Left lung (tissue), 10 donors: ENCODE results near the gene POLR2J3. TPM values are rescaled to one million over a fixed set of nuclear protein-coding genes. Genes with fewer than 3 reads are reported as not detected.
"Not testable (repeated sequence)": the region's sequence is repeated elsewhere in the genome, so short reads cannot be mapped to it uniquely, and the experiment has no call there.

Experiments used
- ATAC-seq: fragments of 200-7000 bp; cut with Tn5 transposase; one replicate; pipeline ENCODE4 v1.9.1; 2020; ENCODE audit warnings: moderate library complexity
- DNase-seq, 4 donors: peaks; one replicate each; pipeline ENCODE4 v3.0.0-alpha.2; 2013 to 2020
- H3K27ac ChIP-seq, 2 donors: fragments of 200-600 bp; sonication (generic) in 1 of 2; one replicate each; pipeline versions ENCODE4 v1.5.0 to v1.8.0; 2020 to 2021
- H3K27me3 ChIP-seq, 2 donors: fragments of 200-600 bp; sonication (generic) in 1 of 2; one replicate each; pipeline versions ENCODE4 v1.5.0 to v1.8.0; 2020 to 2021
- H3K36me3 ChIP-seq, 2 donors: fragments of 200-600 bp; sonication (generic) in 1 of 2; one replicate each; pipeline versions ENCODE4 v1.5.0 to v1.8.0; 2020 to 2021
- H3K4me1 ChIP-seq, 2 donors: fragments of 200-600 bp; one replicate each; pipeline ENCODE4 v1.8.0; 2021
- H3K4me3 ChIP-seq, 2 donors: fragments of 200-600 bp; sonication (generic) in 1 of 2; one replicate each; pipeline versions ENCODE4 v1.5.0 to v1.8.0; 2020 to 2021; ENCODE audit warnings: mild to moderate bottlenecking in 1 of 2
- H3K9me3 ChIP-seq, 2 donors: fragments of 200-600 bp; sonication (generic) in 1 of 2; one replicate each; pipeline versions ENCODE4 v1.5.0 to v1.8.0; 2020 to 2021
- intact Hi-C, 2 donors: fragments of 100-400 bp; cut with DNase I; formaldehyde crosslinking; loops; one replicate each; pipeline versions ENCODE4 v1.11.2 to v1.14.2; 2022
- polyA plus RNA-seq, 6 donors: library from polyadenylated mRNA; unstranded; fragments of 120-200 nt; gene quantifications; one replicate each; pipeline ENCODE4 v1.2.1, GENCODE V29; 2013; ENCODE audit not compliant: insufficient read length in 6 of 6
- total RNA-seq, 2 donors: library from RNA; stranded (reverse); fragmentation: NEBNext Ultra II Directional; extraction: Animal tissue kit (Norgen Biotek cat#: 25700); gene quantifications; one replicate each; pipeline ENCODE4 v1.2.1, GENCODE V29; 2021
- donor health status: DM: no; HTN: yes; CAD: no.
- donor health status: DM: no; HTN: no; CAD: no.

Gene POLR2J3
- total and polyA plus RNA-seq, 8 donors = 21.6 to 108 (median 81.5) TPM

GRCh38 chr7:102578486-102578885 is 6.1 kb upstream of the POLR2J3 start:
- not testable (repeated sequence) for H3K4me1 ChIP-seq

GRCh38 chr7:102577315-102578240 is 5.2 kb upstream of the POLR2J3 start:
- intact Hi-C loops, H3K4me1 ChIP-seq, H3K9me3 ChIP-seq, H3K4me3 ChIP-seq, ATAC-seq, H3K27me3 ChIP-seq, H3K27ac ChIP-seq, H3K36me3 ChIP-seq: not testable (repeated sequence)
- DNase-seq = peak in 1 of 4 donors; percentile 13

More at GRCh38 chr7:102578486-102578885, 6.1 kb upstream of the POLR2J3 start:
- peak in 1 of 4 donors; percentile 41 for DNase-seq
- ATAC-seq, H3K27ac ChIP-seq, intact Hi-C loops, H3K27me3 ChIP-seq, H3K4me3 ChIP-seq, H3K36me3 ChIP-seq, H3K9me3 ChIP-seq: not testable (repeated sequence)

DNA sequence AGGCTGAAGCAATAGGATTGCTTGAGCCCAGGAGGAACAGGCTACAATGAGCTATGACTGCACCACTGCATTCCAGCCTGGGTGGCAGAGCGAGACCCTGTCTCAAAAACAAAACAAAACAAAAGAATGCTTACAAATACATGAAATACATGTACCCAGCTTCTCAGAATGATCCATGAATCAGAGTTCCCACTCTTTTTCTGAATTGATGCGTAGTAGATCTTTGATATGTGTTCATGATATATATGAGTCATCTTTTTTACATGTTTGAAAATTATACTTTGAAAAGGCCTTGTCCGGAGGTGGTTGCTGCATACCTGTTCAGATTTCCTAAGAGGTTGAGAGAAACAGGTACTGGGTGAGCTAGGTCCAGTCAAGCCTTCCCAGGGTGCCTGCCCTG is 4.0 kb upstream of the POLR2J3 start:
- H3K4me1 ChIP-seq, intact Hi-C loops, ATAC-seq, DNase-seq, H3K4me3 ChIP-seq, H3K9me3 ChIP-seq, H3K27ac ChIP-seq, H3K27me3 ChIP-seq, H3K36me3 ChIP-seq: not testable (repeated sequence)

DNA sequence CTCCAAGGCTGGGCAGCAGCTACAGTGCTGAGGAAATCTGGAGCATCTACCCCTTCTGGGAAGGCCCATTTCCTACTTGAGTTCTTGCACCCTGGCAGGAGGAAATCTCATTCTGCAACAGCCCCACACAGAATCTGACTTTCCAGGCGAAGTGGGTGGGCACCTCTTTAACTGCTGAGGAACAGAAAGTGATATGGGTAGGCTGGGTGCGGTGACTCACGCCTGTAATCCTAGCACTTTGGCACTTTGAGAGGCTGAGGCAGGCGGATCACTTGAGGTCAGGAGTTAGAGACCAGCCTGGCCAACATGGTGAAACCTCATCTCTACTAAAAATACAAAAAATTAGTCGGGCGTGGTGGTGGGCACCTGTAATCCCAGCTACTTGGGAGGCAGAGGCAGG is 2.2 kb upstream of the POLR2J3 start:
- DNase-seq, H3K4me1 ChIP-seq, ATAC-seq, intact Hi-C loops, H3K4me3 ChIP-seq, H3K9me3 ChIP-seq, H3K27me3 ChIP-seq, H3K27ac ChIP-seq, H3K36me3 ChIP-seq: not testable (repeated sequence)

DNA sequence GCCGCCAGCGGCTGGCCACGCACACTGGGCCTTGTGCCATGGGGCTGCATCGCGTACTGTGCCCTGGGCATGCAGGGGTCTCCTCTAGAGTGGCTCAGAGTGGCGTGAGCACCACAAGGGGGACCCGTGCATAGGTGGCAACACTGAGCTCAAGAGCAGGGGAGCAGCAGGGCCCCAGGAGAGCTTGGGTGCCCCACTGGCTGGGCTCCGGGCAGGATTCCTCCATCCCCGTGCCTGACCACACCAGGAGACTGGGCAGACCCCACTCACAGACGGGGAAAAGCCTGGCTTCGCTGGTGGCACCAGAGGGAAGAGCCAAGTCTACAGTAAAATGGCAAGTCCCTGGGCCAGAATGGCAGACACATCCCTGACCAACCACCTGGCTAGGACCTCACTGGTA is 3.8 kb downstream of the POLR2J3 start:
- H3K4me3 ChIP-seq, H3K4me1 ChIP-seq, ATAC-seq, H3K9me3 ChIP-seq, H3K27me3 ChIP-seq, H3K27ac ChIP-seq, H3K36me3 ChIP-seq, intact Hi-C loops: not testable (repeated sequence)
- peak in 1 of 4 donors; percentile 67 for DNase-seq

- H3K27ac ChIP-seq, ATAC-seq, H3K27me3 ChIP-seq, H3K4me3 ChIP-seq, DNase-seq, intact Hi-C loops, H3K36me3 ChIP-seq, H3K4me1 ChIP-seq, H3K9me3 ChIP-seq: not testable (repeated sequence)
These were observed 21.5 kb downstream of the POLR2J3 start, which contains the start of gene SPDYE2 for GRCh38 chr7:102550808-102551422. TSS of gene SPDYE2 (plus strand) at chr7:102551226. CDS start at chr7:102553256, 2,030 bp downstream.

DNA sequence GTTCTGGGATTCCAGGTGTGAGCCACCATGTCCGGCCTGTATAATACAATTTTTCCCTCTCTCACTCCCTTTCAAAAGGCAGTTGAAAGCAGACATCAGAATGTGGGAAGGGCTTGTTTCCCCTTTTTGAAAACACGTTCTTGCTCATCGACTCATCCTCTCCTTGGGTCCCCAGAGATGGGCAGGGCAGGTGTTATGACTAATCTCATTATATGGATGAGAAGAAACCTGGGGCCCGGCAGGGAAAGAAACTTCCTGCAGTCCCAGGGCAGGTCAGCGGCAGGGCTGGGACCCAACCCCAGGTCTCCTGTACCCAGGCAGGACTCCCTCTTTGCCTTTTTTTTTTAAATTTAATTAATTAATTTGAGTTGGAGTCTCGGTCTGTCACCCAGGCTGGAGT is 26.0 kb downstream of the POLR2J3 start:
- H3K36me3 ChIP-seq, ATAC-seq, H3K4me1 ChIP-seq, H3K27ac ChIP-seq, H3K4me3 ChIP-seq, DNase-seq, H3K27me3 ChIP-seq, intact Hi-C loops, H3K9me3 ChIP-seq: not testable (repeated sequence)

GRCh38 chr7:102545288-102545687 is 27.1 kb downstream of the POLR2J3 start:
- H3K27ac ChIP-seq, H3K9me3 ChIP-seq, ATAC-seq, DNase-seq, intact Hi-C loops, H3K4me1 ChIP-seq, H3K27me3 ChIP-seq, H3K36me3 ChIP-seq, H3K4me3 ChIP-seq: not testable (repeated sequence)

DNA sequence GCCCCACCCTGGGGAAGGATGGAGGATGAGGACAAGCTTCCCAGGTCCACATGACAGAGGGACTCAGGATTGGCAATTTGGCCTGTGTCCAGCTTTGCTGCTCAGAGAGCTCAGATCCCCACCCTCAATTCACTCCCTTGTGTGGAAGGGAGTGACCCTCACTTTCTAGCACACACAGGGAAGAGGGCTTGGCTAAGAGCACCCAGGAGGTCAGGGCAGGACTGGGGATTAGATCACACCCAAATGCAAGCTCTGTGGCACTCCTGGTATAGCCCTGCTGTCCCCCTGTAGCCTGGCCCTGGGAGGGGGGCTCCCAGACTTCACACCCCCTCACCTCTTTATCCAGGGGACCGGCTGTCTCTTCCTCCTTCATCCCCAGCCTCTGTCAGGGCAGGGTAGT is 28.0 kb downstream of the POLR2J3 start:
- ATAC-seq, H3K27me3 ChIP-seq, intact Hi-C loops: not testable (repeated sequence)

DNA sequence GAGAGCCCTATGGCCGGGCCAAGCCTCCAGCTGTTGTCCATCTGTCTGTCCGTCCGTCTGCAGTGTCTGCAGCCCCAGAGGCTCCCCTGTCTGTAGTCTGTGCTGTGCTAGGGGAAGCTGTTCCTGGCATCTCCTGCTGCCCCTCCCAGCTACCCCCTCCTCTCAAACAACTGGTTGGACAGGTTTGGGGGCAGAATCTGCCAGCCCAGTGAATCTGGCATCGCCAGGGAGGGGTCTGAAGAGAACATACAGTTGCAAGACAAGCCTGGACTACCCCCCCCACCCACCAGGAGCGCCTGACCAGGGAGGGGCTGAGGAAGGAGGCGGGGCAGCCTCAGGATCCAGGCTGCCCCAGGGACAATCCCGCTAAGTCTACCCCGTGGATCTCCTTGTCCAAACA is 28.8 kb downstream of the POLR2J3 start, which contains the start of gene UPK3BL2:
TSS of gene UPK3BL2 (minus strand) at position 101 of the 400 bp plus-strand sequence. CDS start at position 41, 60 bp downstream.
- DNase-seq, H3K27ac ChIP-seq, H3K36me3 ChIP-seq, intact Hi-C loops, H3K9me3 ChIP-seq, H3K4me1 ChIP-seq, H3K27me3 ChIP-seq, H3K4me3 ChIP-seq: not testable (repeated sequence)
- peak; percentile 38 for ATAC-seq

More for the DNA sequence above, 28.0 kb downstream of the POLR2J3 start:
- not testable (repeated sequence) for H3K27ac ChIP-seq, H3K9me3 ChIP-seq, H3K4me3 ChIP-seq, H3K4me1 ChIP-seq, H3K36me3 ChIP-seq, DNase-seq

GRCh38 chr7:102542771-102543170 is 29.6 kb downstream of the POLR2J3 start:
- ATAC-seq, H3K27me3 ChIP-seq, intact Hi-C loops, H3K36me3 ChIP-seq, H3K27ac ChIP-seq, H3K4me3 ChIP-seq, H3K4me1 ChIP-seq, H3K9me3 ChIP-seq: not testable (repeated sequence)
- peak in 1 of 4 donors; percentile 68 for DNase-seq

DNA sequence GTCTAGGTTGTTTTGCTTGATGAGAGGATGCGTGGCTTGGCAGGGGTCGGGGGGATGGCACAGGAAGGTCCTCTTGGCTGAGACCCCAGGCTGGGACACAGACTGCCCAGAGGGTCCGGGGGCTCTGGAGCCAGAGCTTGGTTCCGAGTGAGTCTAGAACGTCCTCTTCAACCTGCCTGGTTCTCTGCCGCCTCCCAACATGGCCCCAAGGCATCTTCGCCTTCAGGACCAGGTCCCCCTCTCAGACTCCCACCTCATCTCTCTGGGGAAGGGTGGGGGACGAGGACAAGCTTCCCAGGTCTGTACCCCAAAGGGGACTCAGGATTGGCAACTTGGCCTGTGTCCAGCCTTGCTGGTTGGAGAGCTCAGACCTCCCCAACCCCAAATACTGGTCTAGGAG is 30.3 kb downstream of the POLR2J3 start:
- intact Hi-C loops, H3K27ac ChIP-seq, H3K4me3 ChIP-seq, H3K27me3 ChIP-seq, H3K36me3 ChIP-seq, H3K4me1 ChIP-seq, ATAC-seq, H3K9me3 ChIP-seq: not testable (repeated sequence)
- DNase-seq = peak in 1 of 4 donors; percentile 68

- H3K27me3 ChIP-seq, ATAC-seq, intact Hi-C loops, H3K9me3 ChIP-seq, H3K4me3 ChIP-seq, H3K4me1 ChIP-seq, H3K36me3 ChIP-seq, H3K27ac ChIP-seq: not testable (repeated sequence)
- DNase-seq = peak in 1 of 4 donors; percentile 42
These were observed 31.8 kb downstream of the POLR2J3 start for GRCh38 chr7:102540604-102541003.
